ENCODE data around the gene EYA2. TPM values are rescaled to one million over a fixed set of nuclear protein-coding genes. Genes with fewer than 3 reads are reported as not detected.

The EYA2 gene
- total and polyA plus RNA-seq, 2 donors (not counting 1 experiment from before 2014, with no cell fraction given): 1.1 to 2.8 TPM

DNA sequence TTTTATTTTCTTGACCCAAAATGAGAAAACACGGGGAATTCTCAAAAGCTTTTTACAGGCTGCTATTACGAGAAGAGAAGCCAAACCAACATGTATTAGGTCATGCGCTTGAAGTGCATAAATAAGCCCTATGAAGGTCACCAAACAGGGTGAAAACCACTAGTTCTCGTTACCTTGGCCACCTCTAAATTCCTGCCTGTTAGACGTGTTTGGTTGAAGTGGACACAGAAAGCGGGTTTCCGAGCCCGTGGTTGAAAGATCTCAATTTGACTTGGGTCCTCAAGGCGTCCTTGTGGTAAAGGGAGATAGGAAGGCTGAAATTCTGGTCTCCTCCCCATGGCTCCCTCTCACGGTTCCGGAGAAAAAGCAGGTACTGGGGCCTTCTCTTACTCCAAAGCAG lies 6.2 kb downstream of the EYA2 start:
- TF ChIP-seq, protein P1, sequence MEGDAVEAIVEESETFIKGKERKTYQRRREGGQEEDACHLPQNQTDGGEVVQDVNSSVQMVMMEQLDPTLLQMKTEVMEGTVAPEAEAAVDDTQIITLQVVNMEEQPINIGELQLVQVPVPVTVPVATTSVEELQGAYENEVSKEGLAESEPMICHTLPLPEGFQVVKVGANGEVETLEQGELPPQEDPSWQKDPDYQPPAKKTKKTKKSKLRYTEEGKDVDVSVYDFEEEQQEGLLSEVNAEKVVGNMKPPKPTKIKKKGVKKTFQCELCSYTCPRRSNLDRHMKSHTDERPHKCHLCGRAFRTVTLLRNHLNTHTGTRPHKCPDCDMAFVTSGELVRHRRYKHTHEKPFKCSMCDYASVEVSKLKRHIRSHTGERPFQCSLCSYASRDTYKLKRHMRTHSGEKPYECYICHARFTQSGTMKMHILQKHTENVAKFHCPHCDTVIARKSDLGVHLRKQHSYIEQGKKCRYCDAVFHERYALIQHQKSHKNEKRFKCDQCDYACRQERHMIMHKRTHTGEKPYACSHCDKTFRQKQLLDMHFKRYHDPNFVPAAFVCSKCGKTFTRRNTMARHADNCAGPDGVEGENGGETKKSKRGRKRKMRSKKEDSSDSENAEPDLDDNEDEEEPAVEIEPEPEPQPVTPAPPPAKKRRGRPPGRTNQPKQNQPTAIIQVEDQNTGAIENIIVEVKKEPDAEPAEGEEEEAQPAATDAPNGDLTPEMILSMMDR (IDR thresholded peaks at IDR 0.05): no peak
- TF ChIP-seq EZH2 (IDR thresholded peaks at IDR 0.05; ENCODE audit: borderline replicate concordance, insufficient read depth, low read depth, low read length, poor library complexity, severe bottlenecking): no peak

DNA sequence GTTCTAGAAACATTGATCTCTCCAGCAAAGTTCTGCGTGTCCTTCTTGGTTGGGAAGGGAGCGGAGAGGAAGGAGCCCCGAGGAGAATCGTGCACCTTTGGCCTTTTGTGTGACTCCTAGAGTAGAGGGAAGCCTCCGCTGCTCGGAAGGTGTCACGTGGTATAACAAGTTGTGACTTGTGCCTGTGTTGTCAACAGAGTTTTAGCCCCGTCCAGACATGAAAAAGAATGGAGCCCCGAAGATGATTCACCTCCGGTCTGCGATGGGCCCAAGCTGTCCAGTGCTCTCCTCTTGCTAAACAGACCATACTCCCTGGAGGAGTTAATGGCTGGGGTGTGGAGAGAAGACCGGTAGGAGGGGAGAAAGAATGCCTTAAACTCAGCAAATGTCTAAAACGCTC lies 7.0 kb downstream of the EYA2 start:
- ATAC-seq (ENCODE audit: low read depth): no peak

More for the DNA sequence above, 6.2 kb downstream of the EYA2 start:
- POLR2A ChIA-PET: no interaction called here
- ATAC-seq (ENCODE audit: low read depth) (no peak), DNase-seq (no peak)
- Histone ChIP-seq H4K20me1 (ENCODE audit: control insufficient read depth, insufficient read depth, low read length, poor library complexity, severe bottlenecking) (no peaks in the 10 kb centered on the region), H3K27me3 (replicated peaks in 1 of 4; ENCODE audit: control extremely low read depth in 1 of 4, control insufficient read depth in 3 of 4, insufficient read depth in 4 of 4, low read length in 3 of 4) (peaks cover 0 to 8% (median 3%) of the 10 kb centered on the region in 4 experiments), H3K27ac (ENCODE audit: low read length in 2 of 2) (no peak overlapping the region), H3K9me3 (ENCODE audit: control extremely low read depth in 1 of 3, control insufficient read depth in 2 of 3, insufficient read depth in 1 of 3, low read length in 2 of 3) (no peaks in the 10 kb centered on the region), H3K36me3 (replicated peaks in 1 of 2; ENCODE audit: control extremely low read depth in 1 of 2, control insufficient read depth in 1 of 2, extremely low read depth in 1 of 2, insufficient read depth in 2 of 2, low read length in 1 of 2) (no peaks in the 10 kb centered on the region), H3K4me3 (ENCODE audit: control extremely low read depth in 1 of 5, extremely low read depth in 1 of 5, insufficient read depth in 1 of 5, low read depth in 2 of 5, low read length in 4 of 5) (no peak overlapping the region), H3K9ac (ENCODE audit: low read length) (no peak overlapping the region), H3K4me1 (ENCODE audit: control insufficient read depth in 2 of 2, insufficient read depth in 2 of 2, low read length in 2 of 2) (no peaks in the 10 kb centered on the region), H2AFZ (ENCODE audit: insufficient read depth, low read depth, low read length, poor library complexity, severe bottlenecking) (no peak overlapping the region), H3K79me2 (ENCODE audit: control insufficient read depth, insufficient read depth, low read length) (no peaks in the 10 kb centered on the region), H3K4me2 (replicated peaks; ENCODE audit: low read depth, low read length, poor library complexity, severe bottlenecking) (no peak overlapping the region)
- intact Hi-C loops (cut with micrococcal nuclease): no loop called here
- Mint-ChIP-seq H3K4me1 (no peaks in the 10 kb centered on the region), H3K4me3 (no peak overlapping the region), H3K27me3 (peaks cover 45% of the 10 kb centered on the region), H3K9me3 (ENCODE audit: insufficient read depth) (no peaks in the 10 kb centered on the region), H3K27ac (no peak overlapping the region)
- CTCF ChIA-PET: no interaction called here
- 80% methylated on average over 9 of the region's 11 CpGs for WGBS (ENCODE audit: insufficient coverage)

More for the DNA sequence above, 7.0 kb downstream of the EYA2 start:
- WGBS (ENCODE audit: insufficient coverage): 91% methylated on average over 11 of the region's 13 CpGs
- no peaks in the 10 kb centered on the region for H3K9me3 ChIP-seq (ENCODE audit: control extremely low read depth in 1 of 3, control insufficient read depth in 2 of 3, insufficient read depth in 1 of 3, low read length in 2 of 3)
- Mint-ChIP-seq H3K27me3 (peaks cover 37% of the 10 kb centered on the region), H3K4me3 (no peak overlapping the region), H3K27ac (no peak overlapping the region), H3K9me3 (ENCODE audit: insufficient read depth) (no peaks in the 10 kb centered on the region), H3K4me1 (no peaks in the 10 kb centered on the region)
- no peak for TF ChIP-seq EZH2 (IDR thresholded peaks at IDR 0.05; ENCODE audit: borderline replicate concordance, insufficient read depth, low read depth, low read length, poor library complexity, severe bottlenecking)
- TF ChIP-seq, protein P1 (IDR thresholded peaks at IDR 0.05): no peak
- H3K4me2 ChIP-seq (replicated peaks; ENCODE audit: low read depth, low read length, poor library complexity, severe bottlenecking): no peak overlapping the region
- no peaks in the 10 kb centered on the region for H3K4me1 ChIP-seq (ENCODE audit: control insufficient read depth in 2 of 2, insufficient read depth in 2 of 2, low read length in 2 of 2)
- H3K36me3 ChIP-seq (replicated peaks in 1 of 2; ENCODE audit: control extremely low read depth in 1 of 2, control insufficient read depth in 1 of 2, extremely low read depth in 1 of 2, insufficient read depth in 2 of 2, low read length in 1 of 2): no peaks in the 10 kb centered on the region
- no peak overlapping the region for H3K4me3 ChIP-seq (ENCODE audit: control extremely low read depth in 1 of 5, extremely low read depth in 1 of 5, insufficient read depth in 1 of 5, low read depth in 2 of 5, low read length in 4 of 5)
- CTCF ChIA-PET: no interaction called here
- H3K27ac ChIP-seq (ENCODE audit: low read length in 2 of 2): no peak overlapping the region
- intact Hi-C loops (cut with micrococcal nuclease): no loop called here
- no peaks in the 10 kb centered on the region for H3K79me2 ChIP-seq (ENCODE audit: control insufficient read depth, insufficient read depth, low read length)
- H4K20me1 ChIP-seq (ENCODE audit: control insufficient read depth, insufficient read depth, low read length, poor library complexity, severe bottlenecking): no peaks in the 10 kb centered on the region
- H3K27me3 ChIP-seq (replicated peaks in 1 of 4; ENCODE audit: control extremely low read depth in 1 of 4, control insufficient read depth in 3 of 4, insufficient read depth in 4 of 4, low read length in 3 of 4): peaks cover 0 to 6% (median 2%) of the 10 kb centered on the region in 4 experiments
- POLR2A ChIA-PET: no interaction called here
- no peak overlapping the region for H3K9ac ChIP-seq (ENCODE audit: low read length)
- no peak for DNase-seq
- H2AFZ ChIP-seq (ENCODE audit: insufficient read depth, low read depth, low read length, poor library complexity, severe bottlenecking): no peak overlapping the region

Data from B cell (primary cell).